ENCODE data around the gene DNAI1. TPM values are rescaled to one million over a fixed set of nuclear protein-coding genes. Genes with fewer than 3 reads are reported as not detected.

DNAI1 gene
- polyA plus RNA-seq, 3 donors: 0.10 to 0.26 TPM; not detected in 1

- 81 to 88% (median 88%) methylated on average over 5 of the region's 5 CpGs for WGBS, 3 donors
- no peak overlapping the region for H3K27ac ChIP-seq (ENCODE audit: low read depth, low read length)
Observed at GRCh38 chr9:34505370-34506120, 46.9 kb downstream of the DNAI1 start.

GRCh38 chr9:34506623-34507022 lies 48.0 kb downstream of the DNAI1 start:
- no peak overlapping the region for H3K27ac ChIP-seq (ENCODE audit: low read depth, low read length)
- 87 to 94% (median 90%) methylated on average over 7 of the region's 7 CpGs for WGBS, 3 donors

DNA sequence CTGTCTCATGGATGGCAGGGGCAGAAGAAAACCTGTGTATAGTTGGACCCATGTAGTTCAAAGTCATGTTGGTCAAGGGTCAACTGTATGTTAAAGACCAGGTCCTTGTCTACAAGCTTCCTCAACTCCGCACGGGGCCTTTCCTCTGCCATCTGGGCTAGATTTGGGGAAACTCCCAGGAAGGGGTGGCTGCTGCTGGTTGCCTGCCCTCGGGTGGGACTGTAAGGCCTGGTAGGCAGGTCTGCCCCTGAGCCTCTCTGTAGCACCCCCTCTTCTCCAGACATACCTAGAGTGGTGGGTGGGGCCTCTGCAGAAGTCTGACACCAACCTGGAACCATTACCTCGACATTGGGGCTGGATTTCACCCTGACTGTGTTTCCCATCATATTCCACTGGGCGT lies 49.0 kb downstream of the DNAI1 start:
- WGBS, 3 donors: 81 to 86% (median 84%) methylated on average over 5 of the region's 5 CpGs
- H3K27ac ChIP-seq (ENCODE audit: low read depth, low read length): no peak overlapping the region

- no peak overlapping the region for H3K27ac ChIP-seq (ENCODE audit: low read depth, low read length)
Observed at GRCh38 chr9:34507966-34508365, 49.4 kb downstream of the DNAI1 start.

DNA sequence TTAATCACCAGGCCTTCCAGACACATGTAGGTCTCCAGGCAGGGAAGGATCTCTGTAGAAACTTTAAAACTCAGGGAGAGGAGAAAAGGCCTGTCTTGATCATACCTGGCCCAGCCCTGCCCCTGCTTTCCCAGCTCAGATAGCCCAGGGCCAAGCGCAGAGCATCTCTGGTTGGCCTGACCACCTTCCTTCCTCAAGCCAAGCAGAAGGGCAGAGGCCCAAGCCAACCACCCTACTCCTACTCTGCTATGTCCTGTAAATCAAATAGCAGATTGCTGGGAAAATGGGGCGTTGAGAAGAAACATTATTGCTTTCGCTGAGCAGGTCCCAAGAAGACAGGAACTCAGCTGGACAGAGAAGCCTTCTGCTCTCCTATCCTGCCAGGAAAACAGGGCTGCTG lies 49.9 kb downstream of the DNAI1 start:
- no peak overlapping the region for H3K27ac ChIP-seq (ENCODE audit: low read depth, low read length)
- 88 to 92% (median 92%) methylated on average over 3 of the region's 3 CpGs for WGBS, 3 donors

DNA sequence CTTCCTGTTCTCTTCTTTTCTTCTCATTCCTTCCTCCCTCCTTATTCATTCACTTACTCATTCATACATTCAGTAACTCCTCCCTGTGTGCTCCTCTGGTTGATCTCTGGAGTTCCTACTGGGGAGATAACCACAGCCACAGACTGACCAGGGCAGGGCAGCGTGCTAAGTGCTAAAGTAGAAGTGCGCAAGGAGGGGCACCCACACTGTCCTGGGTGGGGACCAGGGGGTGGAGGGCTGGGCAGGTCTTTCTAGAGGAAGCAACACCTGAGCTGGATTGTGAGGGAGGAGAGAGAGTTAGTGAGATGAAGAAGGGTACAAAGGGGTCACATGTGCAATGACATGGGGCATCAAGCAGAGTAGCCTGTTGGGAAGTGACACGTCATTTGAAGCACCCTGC lies 50.3 kb downstream of the DNAI1 start:
- no peak overlapping the region for H3K27ac ChIP-seq (ENCODE audit: low read depth, low read length)
- WGBS, 3 donors: 75 to 98% (median 96%) methylated on average over 3 of the region's 3 CpGs

DNA sequence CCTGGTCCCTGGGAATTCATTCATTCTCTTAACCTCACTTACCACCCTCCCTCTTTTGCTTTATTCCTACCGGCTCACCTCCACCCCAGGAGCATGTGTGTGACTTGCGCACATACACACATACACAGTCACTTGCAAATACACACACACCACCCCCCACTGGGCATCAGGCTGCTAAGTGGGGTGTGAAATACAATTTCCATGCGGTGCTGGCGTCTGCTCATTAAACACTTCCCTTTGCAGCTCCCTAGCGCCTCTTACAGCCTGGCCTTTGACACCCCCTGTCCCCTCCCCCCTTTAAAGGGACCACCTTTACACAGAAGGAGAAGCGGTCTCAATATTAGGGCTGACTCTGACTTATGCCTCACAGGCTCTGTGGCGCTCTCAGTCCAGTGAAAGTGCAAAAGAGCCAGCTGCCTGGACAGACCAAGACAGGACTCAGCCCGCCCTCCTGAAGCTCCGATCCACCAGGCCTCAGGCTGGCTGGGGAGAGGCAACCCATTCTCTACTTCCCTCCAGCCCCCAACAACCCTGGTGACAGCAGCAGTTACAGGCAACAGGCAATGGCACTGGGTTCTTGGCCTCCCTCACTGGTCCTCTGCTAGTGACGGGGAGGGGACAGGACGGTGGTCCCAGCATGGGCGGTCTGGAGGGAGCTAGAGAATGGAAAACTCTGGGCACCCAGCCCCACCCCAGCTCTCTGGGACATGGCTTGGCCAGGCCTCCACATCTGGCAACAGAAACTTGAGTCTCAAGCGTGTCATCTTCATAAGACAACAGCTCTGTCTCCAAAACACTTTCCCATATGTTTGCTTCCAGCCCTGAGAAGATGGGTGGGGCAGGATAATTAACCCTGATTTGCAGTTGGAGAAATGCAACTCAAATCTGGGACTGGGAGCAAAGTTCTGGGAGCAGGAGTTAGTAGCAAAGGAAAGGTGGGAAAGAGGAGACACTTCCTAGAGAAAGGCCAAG lies 52.2 kb downstream of the DNAI1 start:
- H3K27ac ChIP-seq (ENCODE audit: low read depth, low read length): no peak overlapping the region
- 68 to 80% (median 72%) methylated on average over 13 of the region's 13 CpGs for WGBS, 3 donors

DNA sequence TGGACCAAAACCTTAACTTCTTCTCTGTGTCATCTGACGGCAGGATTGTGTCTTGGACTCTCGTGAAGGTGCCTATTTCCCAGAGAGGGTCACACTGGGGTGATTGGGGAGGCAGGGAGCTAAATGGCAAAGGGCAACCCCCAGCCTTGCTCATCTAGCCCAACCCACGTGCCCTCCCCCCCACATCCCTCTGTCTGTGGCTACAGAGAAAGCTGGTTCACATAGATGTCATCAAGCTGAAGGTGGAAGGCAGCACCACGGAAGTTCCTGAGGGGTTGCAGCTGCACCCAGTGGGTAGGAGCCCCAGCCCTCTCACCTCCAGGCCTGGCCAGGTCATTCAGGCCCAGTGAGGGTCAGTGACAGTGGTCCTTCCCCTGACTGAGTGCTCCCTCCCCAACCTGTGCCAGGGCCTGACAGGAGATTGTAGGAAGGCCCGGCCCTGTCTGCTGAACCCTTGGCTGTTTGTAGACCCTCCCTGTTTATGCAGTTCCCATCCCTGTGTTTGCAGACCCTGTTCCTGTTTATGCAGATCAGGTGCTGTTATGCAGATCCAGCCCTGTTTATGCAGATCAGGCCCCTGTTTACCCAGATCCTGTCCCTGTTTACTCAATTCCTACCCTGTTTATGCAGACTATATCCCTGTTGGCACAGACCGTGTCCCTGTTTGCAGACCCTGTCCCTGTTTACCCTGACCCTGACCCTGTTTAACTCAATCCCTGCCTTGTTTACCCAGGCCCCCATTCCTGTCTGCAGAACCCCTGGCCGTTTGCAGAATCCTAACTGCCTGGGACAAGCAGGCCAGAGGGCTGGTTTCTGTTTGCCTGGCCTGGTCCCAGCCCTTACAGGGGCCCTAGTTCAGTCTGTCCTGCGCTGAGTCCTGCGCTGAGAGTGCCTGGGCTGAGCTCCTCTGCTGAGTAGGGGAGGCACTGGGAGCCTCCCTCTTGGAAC lies 53.8 kb downstream of the DNAI1 start:
- 66 to 79% (median 78%) methylated on average over 9 of the region's 9 CpGs for WGBS, 3 donors
- no peak overlapping the region for H3K27ac ChIP-seq (ENCODE audit: low read depth, low read length)

GRCh38 chr9:34513567-34514214 lies 55.1 kb downstream of the DNAI1 start:
- H3K27ac ChIP-seq (ENCODE audit: low read depth, low read length): no peak overlapping the region
- 58 to 76% (median 72%) methylated on average over 2 of the region's 2 CpGs for WGBS, 3 donors

DNA sequence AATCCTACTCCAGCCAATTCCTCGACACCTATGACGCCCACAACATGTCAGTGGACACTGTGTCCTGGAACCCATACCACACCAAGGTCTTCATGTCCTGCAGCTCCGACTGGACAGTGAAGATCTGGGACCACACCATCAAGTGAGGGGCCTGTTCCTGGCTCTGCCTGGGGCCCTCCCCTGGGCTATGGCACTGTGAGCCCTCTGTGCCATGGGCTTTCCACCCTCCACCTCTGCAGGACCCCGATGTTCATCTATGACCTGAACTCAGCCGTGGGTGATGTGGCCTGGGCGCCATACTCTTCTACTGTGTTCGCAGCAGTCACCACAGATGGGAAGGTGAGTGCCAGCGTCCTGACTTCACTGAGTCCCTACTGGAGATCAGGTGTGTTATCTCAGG lies 55.8 kb downstream of the DNAI1 start:
- H3K27ac ChIP-seq (ENCODE audit: low read depth, low read length): no peak overlapping the region
- WGBS, 3 donors: 89 to 91% (median 91%) methylated on average over 8 of the region's 8 CpGs

GRCh38 chr9:34514816-34515215 lies 56.2 kb downstream of the DNAI1 start:
- WGBS, 3 donors: 81 to 91% (median 90%) methylated on average over 3 of the region's 3 CpGs
- H3K27ac ChIP-seq (ENCODE audit: low read depth, low read length): no peak overlapping the region

- WGBS, 3 donors: 86 to 90% (median 90%) methylated on average over 3 of the region's 3 CpGs
- no peak overlapping the region for H3K27ac ChIP-seq (ENCODE audit: low read depth, low read length)
Observed at GRCh38 chr9:34515959-34516358, 57.4 kb downstream of the DNAI1 start.

DNA sequence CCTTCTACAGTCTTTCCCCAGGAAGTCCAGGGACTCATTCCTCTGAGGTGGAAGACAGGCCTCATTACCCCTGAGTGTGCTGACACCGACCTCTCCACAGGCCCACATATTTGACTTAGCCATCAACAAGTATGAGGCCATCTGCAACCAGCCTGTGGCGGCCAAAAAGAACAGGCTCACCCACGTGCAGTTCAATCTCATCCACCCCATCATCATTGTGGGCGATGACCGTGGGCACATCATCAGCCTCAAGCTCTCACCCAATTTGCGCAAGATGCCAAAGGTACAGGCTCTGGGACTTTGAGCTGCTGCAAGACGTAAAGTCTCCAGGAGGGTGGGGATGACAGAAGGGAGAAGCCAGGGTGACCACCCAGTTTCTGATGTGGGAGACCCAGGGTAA lies 58.6 kb downstream of the DNAI1 start:
- 84 to 91% (median 90%) methylated on average over 7 of the region's 7 CpGs for WGBS, 3 donors

DNA sequence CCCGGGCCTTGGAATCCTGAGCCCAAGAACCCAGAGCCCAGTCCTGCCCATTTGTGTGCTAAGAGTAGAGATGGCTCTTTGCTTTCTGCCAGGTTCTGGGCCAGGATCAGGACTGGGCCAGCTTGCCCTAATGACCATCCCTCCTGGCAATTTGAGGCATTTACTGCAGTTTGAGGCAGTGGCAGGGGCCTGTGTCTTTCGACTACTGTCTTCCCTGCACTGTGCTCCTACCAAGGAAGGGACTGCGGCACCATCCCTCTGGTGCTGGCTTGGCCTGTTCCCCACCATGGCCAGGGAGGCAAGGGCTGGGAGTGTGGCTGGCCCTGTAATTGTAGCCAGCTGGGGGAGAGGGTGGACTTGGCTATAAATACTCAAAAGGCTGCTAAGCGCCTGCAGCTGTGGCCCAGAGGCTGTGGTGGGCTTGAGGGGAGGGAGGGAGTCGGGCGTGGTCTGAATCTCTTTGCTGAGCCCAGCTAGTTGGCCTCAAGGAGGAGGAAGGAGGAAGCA lies 59.6 kb downstream of the DNAI1 start:
- WGBS, 3 donors: 68 to 83% (median 77%) methylated on average over 6 of the region's 6 CpGs
- no peak overlapping the region for H3K27ac ChIP-seq (ENCODE audit: low read depth, low read length)

More for the DNA sequence above, 58.6 kb downstream of the DNAI1 start:
- H3K27ac ChIP-seq (ENCODE audit: low read depth, low read length): no peak overlapping the region

GRCh38 chr9:34518896-34519295 lies 60.3 kb downstream of the DNAI1 start:
- WGBS, 3 donors: 86 to 92% (median 88%) methylated on average over 2 of the region's 2 CpGs

GRCh38 chr9:34519321-34520020 lies 60.9 kb downstream of the DNAI1 start:
- no peak overlapping the region for H3K27ac ChIP-seq (ENCODE audit: low read depth, low read length)
- WGBS, 3 donors: 74 to 83% (median 81%) methylated on average over 2 of the region's 2 CpGs

More at GRCh38 chr9:34518896-34519295, 60.3 kb downstream of the DNAI1 start:
- H3K27ac ChIP-seq (ENCODE audit: low read depth, low read length): no peak overlapping the region

GRCh38 chr9:34520096-34520495 lies 61.5 kb downstream of the DNAI1 start:
- WGBS, 3 donors: 88 to 92% (median 89%) methylated on average over 6 of the region's 6 CpGs
- no peak overlapping the region for H3K27ac ChIP-seq (ENCODE audit: low read depth, low read length)
